ENCODE results near the gene NFKB1. TPM values are rescaled to one million over a fixed set of nuclear protein-coding genes. Genes with fewer than 3 reads are reported as not detected.
"Not testable (repeated sequence)": the region's sequence is repeated elsewhere in the genome, so short reads cannot be mapped to it uniquely, and the experiment has no call there.

NFKB1 gene, protein sequence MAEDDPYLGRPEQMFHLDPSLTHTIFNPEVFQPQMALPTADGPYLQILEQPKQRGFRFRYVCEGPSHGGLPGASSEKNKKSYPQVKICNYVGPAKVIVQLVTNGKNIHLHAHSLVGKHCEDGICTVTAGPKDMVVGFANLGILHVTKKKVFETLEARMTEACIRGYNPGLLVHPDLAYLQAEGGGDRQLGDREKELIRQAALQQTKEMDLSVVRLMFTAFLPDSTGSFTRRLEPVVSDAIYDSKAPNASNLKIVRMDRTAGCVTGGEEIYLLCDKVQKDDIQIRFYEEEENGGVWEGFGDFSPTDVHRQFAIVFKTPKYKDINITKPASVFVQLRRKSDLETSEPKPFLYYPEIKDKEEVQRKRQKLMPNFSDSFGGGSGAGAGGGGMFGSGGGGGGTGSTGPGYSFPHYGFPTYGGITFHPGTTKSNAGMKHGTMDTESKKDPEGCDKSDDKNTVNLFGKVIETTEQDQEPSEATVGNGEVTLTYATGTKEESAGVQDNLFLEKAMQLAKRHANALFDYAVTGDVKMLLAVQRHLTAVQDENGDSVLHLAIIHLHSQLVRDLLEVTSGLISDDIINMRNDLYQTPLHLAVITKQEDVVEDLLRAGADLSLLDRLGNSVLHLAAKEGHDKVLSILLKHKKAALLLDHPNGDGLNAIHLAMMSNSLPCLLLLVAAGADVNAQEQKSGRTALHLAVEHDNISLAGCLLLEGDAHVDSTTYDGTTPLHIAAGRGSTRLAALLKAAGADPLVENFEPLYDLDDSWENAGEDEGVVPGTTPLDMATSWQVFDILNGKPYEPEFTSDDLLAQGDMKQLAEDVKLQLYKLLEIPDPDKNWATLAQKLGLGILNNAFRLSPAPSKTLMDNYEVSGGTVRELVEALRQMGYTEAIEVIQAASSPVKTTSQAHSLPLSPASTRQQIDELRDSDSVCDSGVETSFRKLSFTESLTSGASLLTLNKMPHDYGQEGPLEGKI
- 10 to 100 TPM; 24.7 to 30.8 (median 29.3) TPM for polyA plus RNA-seq (ENCODE audit: insufficient read length in 4 of 4)

DNA sequence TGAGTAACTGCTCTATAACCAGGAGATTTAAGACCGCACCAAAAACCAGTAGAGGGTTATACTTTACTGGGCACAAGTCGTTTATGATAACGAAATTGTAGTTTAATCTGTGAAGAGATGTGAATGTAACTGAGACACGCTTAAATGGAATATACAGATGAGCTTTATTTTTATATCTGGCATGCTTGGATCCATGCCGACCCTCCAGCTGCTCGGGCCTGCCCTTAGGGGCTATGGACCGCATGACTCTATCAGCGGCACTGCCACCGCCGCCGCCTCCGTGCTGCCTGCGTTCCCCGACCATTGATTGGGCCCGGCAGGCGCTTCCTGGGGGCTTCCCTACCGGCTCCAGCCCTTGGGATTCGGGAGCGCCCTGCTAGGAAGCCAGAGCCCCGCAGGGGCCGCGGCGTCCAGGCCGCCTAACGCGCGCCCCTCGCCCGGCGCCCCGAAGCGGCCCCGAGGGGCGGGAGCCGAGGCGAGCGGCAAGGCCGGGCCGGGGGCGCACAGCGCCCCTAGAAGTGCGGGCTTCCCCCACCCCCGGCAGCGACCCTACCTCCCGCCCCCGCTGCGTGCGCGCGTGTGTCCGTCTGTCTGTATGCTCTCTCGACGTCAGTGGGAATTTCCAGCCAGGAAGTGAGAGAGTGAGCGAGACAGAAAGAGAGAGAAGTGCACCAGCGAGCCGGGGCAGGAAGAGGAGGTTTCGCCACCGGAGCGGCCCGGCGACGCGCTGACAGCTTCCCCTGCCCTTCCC lies at the start of gene NFKB1:
NFKB1 (plus strand) TSS at position 664 of the 751 bp plus-strand sequence. CDS start 24,160 bp downstream, outside the sequence.
- peak; percentile 31 to 61 (median 44) for DNase-seq (ENCODE audit: low read depth in 4 of 4, low spot score in 3 of 4)

DNA sequence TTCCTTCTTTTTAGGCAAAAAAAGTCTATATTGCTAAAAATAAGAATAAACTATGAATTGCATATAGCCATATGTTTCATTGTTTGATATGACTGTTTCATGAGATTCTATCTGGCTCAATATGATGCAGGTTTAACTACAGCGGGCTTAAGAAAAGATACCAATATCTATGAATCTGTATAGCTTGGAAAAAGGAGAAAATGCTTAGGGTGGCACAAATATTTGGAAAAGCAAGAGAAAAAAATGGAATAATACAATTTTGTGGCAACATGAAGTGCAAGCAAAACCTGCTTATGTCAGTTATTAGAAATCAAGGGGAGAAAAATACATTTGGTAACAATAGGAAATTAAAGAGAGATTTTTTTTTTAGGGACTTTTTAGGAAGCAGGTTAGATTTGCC lies 48.3 kb upstream of the NFKB1 start:
- no peak for DNase-seq (ENCODE audit: low read depth in 4 of 4, low spot score in 3 of 4)

DNA sequence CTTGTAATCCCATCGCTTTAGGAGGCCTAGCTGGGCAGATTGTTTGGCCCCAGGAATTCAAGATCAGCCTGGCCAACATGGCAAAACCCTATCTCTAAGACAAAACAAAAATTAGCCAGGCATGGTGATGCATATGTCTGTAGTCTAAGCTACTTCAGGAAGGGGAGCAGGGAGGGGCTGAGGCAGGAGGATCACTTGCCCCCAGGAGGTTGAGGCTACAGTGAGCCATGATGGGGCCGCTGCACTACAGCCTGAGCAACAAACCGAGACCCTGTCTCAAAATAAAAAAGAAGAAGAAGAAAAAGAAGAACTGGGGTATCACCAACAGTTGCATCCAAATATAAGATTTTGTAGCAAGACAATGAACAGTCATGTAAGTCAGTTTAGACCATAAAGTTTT lies 47.3 kb upstream of the NFKB1 start:
- no peak for DNase-seq (ENCODE audit: low read depth in 4 of 4, low spot score in 3 of 4)

DNA sequence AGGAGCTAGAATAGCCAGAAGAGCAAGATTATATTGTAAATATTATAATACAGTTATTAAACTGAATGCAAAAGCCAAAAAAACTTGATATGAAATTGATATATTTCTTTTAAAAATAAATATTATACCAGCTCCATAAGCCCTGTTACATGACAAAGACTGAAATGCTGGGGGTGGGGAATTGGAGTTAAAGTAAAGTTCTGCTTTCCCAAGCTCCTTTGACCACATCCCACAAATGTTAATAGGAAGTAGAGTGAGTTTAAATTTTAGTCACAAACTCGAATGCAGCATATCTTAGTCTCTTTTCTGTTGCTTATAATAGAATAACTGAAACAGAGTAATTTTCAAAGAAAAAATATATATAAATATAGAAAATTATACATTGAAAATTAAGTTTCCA lies 46.9 kb upstream of the NFKB1 start:
- DNase-seq (ENCODE audit: low read depth in 4 of 4, low spot score in 3 of 4): no peak

DNA sequence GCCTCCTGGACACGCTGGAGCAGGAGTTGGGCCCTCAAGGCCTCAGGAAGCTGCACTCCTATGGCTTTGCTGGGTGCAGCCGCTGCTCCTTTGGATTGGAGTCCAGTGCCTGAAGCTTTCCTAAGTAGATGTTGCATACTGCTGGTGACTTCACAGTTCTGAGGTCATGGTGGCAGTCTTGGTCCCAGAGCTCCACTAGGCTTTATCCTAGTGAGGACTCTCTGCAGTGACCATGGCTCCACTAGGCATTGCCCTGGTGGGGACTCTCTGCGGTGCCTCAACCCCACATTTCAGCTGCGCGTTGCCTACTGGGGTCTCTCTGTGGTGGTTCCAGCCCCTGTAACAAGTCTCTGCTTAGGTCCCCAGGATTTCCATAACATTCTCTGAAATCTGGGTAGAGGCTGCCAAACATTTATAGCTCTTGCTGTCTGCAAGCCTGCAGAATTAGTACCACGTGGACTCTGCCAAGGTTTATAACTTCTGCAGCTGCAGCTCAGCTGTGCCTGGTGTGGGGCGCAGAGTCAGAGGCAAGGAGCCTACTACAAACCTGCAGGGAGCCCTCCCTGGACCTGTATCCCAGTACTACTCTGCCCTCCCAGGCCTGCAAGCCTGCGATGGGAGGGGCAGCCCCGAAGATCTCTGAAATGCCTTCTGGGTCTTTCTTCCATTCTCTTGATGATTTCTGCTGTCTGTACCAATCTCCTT lies 46.0 kb upstream of the NFKB1 start:
- DNase-seq (ENCODE audit: low read depth in 4 of 4, low spot score in 3 of 4): no peak

DNA sequence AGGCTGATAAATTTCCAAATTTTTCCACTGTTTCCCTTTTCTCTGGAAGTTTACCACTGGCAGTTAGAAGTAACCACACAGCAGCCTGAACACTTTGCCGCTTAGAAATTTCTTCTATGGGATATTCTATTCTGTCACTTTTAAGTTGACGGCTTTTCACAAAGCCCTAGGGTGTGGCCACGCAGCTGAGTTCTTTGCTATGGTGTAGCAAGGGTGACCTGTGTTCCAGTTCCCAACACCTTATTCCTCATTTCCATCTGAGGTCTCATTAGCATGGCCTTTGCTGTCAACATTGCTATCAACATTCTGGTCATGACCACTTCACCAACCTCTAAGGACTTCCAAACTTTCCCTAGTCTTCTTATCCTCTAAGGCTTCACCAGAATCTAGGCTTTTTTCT lies 45.4 kb upstream of the NFKB1 start:
- no peak for DNase-seq (ENCODE audit: low read depth in 4 of 4, low spot score in 3 of 4)

DNA sequence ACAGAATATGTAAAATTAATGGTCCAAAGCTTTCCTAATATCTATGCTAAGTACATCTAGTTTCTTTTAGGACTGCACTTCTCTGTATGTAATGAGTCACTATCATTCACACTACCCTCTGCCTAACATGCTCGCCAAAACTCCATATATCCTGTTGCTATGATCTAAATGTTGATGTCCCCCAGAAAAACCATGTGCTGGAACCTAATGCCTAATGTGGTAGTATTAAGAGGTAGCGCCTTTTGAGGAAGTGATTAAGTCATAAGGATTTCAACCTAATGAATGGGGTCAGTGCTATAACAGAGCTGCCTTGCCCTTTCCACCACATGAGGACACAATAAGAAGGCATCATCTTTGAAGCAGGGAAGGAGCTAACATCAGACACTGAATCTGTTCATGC lies 34.9 kb upstream of the NFKB1 start:
- DNase-seq (ENCODE audit: low read depth in 4 of 4, low spot score in 3 of 4): no peak

DNA sequence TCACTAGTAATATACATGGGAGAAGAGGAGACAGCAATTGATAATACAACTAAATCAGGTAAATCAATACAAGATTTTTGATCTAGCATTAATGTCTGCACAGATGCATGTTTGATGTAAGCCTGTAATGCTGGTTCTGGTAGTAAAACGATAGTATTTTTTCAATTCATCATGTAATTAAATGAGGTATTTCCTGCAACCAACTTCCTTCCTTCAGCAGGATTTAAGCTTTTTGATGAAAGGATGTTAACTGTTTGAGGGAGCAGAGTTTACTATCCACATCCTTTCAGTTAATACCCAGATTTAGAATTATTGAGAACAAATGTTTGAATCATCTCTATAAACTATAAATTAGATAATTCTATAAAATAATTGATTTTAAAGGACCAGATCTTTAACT lies 31.4 kb upstream of the NFKB1 start:
- no peak for DNase-seq (ENCODE audit: low read depth in 4 of 4, low spot score in 3 of 4)

DNA sequence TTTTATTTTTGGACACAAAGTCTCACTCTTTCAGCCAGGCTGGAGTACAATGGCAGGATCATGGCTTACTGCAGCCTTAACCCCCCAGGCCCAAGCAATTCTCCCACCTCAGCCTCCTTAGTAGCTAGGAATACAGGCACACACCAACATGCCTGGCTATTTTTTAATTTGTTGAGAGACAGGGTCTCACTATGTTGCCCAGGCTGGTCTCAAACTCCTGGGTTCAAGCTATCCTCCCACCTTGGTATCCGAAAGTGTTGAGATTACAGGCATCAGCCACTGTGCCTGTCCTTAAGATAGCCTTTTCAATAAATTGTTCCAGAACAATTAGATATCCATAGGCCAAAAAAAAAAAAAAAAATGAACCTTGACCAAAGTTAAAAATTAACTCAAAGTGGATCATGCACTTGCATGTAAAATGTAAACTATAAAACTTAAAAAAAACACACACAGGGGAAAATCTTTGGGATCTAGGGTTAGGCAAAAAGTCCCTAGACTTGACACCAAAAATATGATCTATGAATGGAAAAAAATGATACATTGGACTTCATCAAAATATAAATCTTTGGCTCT lies 28.6 kb upstream of the NFKB1 start:
- no peak for DNase-seq (ENCODE audit: low read depth in 4 of 4, low spot score in 3 of 4)

DNA sequence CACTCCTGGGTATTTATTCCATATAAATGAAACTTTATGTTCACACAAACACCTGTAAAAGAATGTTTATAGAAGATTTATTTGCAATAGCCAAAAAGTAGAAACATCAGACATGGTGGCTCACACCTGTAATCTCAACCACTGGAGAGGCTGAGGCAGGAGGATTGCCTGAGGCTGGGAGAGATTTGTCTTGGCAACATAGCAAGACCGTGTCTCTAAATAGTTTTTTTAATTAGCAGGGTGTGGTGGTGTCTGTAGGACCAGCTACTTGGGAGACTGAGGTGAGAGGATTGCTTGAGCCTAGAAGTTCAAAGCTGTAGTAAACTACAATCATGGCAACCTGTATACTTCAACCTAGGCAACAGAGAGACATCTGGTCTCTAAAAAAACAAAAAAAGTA lies 27.7 kb upstream of the NFKB1 start:
- DNase-seq (ENCODE audit: low read depth in 4 of 4, low spot score in 3 of 4): no peak

DNA sequence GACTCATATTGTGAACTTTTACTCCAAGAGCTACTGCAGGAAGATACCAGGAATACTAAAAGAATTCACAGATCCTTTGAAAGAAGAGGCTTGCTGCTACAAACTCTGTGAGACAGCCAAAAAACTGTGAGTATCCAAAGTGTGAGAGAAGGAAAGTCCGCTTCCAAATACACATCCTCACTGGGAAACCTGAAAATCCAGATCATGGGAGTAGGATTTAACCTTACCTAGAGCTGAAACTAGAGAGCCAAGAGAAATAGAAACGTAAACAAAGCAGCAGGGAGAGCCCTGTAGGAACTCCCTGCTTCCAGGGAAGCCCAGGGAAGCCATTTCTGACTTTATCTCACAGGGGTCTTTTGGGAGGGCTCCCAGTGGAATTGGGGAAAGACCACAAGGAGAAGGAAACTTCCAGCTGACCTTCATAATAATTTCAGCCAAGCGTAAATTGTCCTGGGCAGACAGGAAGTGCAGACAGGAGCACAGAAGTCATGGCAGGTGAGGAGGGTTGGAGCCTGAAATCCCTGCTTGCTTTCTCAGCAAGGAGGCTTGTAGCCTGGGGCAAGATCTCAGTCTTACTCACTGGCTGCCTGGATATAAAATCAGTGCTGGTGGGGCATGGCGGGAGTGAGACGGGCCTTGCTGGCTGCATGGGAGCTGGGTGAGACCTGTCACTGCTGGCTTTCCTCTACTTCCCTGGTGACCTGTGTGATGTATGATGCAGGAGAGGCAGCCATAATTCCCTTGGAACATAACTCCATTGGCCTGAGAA lies 26.2 kb upstream of the NFKB1 start:
- no peak for DNase-seq (ENCODE audit: low read depth in 4 of 4, low spot score in 3 of 4)

DNA sequence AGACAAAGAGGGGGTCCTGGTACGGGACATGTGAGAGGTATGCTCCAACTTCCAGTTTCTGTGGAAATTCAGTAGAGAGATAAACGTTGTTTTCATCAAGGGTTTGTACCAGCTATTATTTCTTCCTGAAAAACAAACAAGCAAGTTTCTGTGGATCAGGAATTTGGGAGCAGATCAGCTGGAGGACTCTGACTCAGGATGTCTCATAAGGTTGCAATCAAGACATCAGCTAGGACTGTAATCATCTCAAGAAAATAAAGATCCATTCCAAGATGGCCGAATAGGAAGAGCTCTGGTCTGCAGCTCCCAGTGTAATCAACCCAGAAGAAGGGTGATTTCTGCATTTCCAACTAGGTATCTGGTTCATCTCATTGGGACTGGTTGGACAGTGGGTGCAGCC lies 23.5 kb upstream of the NFKB1 start:
- DNase-seq (ENCODE audit: low read depth in 4 of 4, low spot score in 3 of 4): no peak

DNA sequence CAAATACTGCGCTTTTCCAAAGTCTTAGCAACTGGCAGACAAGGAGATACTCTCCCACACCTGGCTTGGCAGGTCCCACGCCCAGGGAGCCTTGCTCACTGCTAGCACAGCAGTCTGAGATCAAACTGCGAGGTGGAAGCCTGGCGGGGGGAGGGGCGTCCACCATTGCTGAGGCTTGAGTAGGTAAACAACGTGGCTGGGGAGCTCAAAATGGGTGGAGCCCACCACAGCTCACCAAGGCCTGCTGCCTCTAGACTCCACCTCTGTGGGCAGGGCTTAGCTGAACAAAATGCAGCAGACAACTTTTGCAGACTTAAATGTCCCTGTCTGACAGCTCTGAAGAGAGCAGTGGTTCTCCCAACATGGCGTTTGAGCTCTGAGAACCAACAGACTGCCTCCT lies 23.0 kb upstream of the NFKB1 start:
- no peak for DNase-seq (ENCODE audit: low read depth in 4 of 4, low spot score in 3 of 4)

DNA sequence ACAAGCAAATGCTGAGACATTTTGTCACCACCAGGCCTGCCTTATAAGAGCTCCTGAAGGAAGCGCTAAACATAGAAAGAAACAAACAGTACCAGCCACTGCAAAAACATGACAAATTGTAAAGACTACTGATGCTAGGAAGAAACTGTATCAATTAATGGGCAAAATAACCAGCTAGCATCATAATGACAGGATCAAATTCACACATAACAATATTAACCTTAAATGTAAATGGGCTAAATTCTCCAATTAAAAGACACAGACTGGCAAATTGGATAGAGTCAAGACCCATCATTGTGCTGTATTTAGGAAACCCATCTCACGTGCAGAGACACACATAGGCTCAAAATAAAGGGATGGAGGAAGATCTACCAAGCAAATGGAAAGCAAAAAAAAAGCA lies 21.3 kb upstream of the NFKB1 start:
- not testable (repeated sequence) for DNase-seq (ENCODE audit: low read depth in 4 of 4, low spot score in 3 of 4)

DNA sequence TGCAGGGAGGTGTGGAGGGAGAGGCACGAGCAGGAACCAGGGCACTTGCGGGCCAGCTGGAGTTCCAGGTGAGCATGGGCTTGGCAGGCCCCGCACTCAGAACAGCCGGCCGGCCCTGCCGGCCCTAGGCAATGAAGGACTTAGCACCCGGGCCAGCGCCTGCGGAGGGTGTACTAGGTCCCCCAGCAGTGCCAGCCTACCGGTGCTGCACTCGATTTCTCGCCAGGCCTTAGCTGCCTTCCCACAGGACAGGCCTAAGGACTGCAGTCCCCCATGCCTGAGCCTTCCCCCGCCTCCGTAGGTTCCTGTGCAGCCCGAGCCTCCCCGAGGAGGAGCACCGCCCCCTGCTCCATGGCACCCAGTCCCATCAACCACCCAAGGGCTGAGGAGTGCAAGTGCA lies 18.0 kb upstream of the NFKB1 start:
- no peak for DNase-seq (ENCODE audit: low read depth in 4 of 4, low spot score in 3 of 4)

DNA sequence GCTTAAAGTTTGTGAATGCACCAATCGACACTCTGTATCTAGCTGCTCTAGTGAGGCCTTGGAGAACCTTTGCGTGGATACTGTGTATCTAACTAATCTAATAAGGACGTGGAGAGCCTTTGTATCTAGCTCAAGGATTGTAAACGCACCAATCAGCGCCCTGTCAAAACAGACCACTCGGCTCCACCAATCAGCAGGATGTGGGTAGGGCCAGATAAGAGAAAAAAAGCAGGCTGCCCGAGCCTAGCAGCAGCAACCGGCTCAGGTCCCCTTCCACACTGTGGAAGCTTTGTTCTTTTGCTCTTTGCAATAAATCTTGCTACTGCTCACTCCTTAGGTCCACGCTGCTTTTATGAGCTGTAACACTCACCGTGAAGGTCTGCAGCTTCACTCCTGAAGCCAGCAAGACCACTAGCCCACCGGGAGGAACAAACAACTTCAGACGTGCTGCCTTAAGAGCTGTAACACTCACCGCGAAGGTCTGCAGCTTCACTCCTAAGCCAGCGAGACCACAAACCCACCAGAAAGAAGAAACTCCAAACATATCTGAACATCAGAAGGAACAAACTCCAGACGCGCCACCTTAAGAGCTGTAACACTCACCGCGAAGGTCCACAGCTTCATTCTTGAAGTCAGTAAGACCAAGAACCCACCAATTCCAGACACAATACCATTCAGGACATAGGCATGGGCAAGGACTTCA lies 17.0 kb upstream of the NFKB1 start:
- DNase-seq (ENCODE audit: low read depth in 4 of 4, low spot score in 3 of 4): not testable (repeated sequence)

DNA sequence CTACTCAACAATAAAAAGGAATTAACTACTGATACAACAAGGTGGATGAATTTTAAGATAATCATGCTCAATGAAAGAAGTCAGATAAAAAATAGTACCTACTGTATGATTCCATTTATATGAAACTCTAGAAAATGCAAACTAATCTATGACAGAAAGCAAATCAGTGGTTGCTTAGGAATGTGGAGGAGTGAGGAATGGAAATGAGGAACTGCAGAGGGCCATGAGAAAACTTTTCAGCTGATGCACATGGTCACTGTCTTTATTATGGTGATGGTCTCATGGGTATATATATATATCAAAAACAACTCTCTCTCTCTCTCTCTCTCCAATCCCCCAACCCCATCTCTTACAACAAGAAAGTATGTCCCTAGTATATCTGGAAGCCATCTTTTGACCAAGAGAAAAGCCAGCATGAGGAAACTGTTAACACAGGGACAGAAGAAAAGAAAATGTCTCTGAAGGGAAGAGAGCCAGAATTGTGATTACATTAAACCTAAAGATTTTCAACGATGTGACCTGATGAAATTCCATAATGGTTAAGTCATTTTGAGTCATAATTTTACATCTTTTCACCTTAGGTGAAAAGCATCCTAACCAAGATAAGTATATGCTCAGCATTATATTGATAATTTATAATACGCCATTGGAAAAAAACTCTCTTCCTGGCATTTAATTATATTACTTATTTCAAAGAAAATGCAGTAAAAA lies 8.5 kb upstream of the NFKB1 start:
- no peak for DNase-seq (ENCODE audit: low read depth in 4 of 4, low spot score in 3 of 4)

DNA sequence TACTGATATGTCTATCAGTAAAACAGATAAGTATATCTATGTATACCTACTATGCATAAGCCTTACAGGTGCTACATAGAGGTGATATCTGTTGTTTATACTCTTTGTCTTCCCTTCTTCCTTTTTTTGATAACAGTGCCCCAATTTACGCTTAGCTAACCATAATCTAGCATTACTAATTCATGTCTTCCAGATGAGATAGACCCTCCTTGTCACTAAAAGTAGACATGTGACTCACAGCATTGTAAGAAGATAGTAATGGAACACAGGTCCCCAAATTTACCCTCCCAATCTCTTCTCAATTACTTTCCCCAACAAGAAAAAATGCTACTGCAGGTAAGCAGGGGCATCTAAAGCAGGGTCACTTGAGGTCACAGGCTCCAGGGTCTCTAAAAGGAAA lies 7.9 kb upstream of the NFKB1 start:
- no peak for DNase-seq (ENCODE audit: low read depth in 4 of 4, low spot score in 3 of 4)
